HG03139 (cell line): Measurements from ENCODE around the gene SLC44A4.

Source experiments
- ATAC-seq: cut with Tn5 transposase; IDR thresholded peaks from one replicate; pipeline ENCODE4 v1.9.1; 2021; ENCODE audit not compliant: unreplicated experiment

SLC44A4 gene

GRCh38 chr6:31901415-31901952, 22.7 kb upstream of the SLC44A4 start:
- no peak for ATAC-seq

- no peak for ATAC-seq
Measured at GRCh38 chr6:31900917-31901414, 22.2 kb upstream of the SLC44A4 start.

- ATAC-seq = no peak
Measured at GRCh38 chr6:31899882-31900722, 21.3 kb upstream of the SLC44A4 start.

- ATAC-seq = no peak
Measured at GRCh38 chr6:31899215-31899614, 20.4 kb upstream of the SLC44A4 start.

GRCh38 chr6:31898383-31899011, 19.7 kb upstream of the SLC44A4 start:
- no peak for ATAC-seq

- peak; percentile 33 for ATAC-seq
Measured at GRCh38 chr6:31897612-31898382, 19.0 kb upstream of the SLC44A4 start, which contains the start of gene EHMT2. Gene EHMT2, minus strand, starts transcription at chr6:31897698. Its CDS starts 21 bp downstream, at chr6:31897677.

GRCh38 chr6:31896856-31897611, 18.2 kb upstream of the SLC44A4 start:
- no peak for ATAC-seq

GRCh38 chr6:31896493-31896855, 17.7 kb upstream of the SLC44A4 start:
- no peak for ATAC-seq

- no peak for ATAC-seq
Measured at GRCh38 chr6:31892821-31893220, 14.0 kb upstream of the SLC44A4 start.

- ATAC-seq = no peak
Measured at GRCh38 chr6:31889331-31889972, 10.7 kb upstream of the SLC44A4 start.

- no peak for ATAC-seq
Measured at GRCh38 chr6:31888276-31889258, 9.8 kb upstream of the SLC44A4 start.

GRCh38 chr6:31887173-31888007, 8.6 kb upstream of the SLC44A4 start:
- no peak for ATAC-seq

GRCh38 chr6:31886541-31886991, 7.8 kb upstream of the SLC44A4 start:
- no peak for ATAC-seq

- ATAC-seq = no peak
Measured at GRCh38 chr6:31884528-31885035, 5.8 kb upstream of the SLC44A4 start.

GRCh38 chr6:31883676-31884075, 4.9 kb upstream of the SLC44A4 start:
- no peak for ATAC-seq

GRCh38 chr6:31882344-31882743, 3.5 kb upstream of the SLC44A4 start:
- no peak for ATAC-seq

GRCh38 chr6:31881136-31881859, 2.5 kb upstream of the SLC44A4 start:
- no peak for ATAC-seq
